Endothelial cell of hepatic sinusoid (primary cell): ENCODE results near the gene LDLRAD2.

ENCODE experiments used
- in situ Hi-C: cut with HindIII; loops from 2 replicates; pipeline ENCODE4 v1.10.0; 2017; ENCODE audit warnings: low sequenced_read_pairs

LDLRAD2 gene

DNA sequence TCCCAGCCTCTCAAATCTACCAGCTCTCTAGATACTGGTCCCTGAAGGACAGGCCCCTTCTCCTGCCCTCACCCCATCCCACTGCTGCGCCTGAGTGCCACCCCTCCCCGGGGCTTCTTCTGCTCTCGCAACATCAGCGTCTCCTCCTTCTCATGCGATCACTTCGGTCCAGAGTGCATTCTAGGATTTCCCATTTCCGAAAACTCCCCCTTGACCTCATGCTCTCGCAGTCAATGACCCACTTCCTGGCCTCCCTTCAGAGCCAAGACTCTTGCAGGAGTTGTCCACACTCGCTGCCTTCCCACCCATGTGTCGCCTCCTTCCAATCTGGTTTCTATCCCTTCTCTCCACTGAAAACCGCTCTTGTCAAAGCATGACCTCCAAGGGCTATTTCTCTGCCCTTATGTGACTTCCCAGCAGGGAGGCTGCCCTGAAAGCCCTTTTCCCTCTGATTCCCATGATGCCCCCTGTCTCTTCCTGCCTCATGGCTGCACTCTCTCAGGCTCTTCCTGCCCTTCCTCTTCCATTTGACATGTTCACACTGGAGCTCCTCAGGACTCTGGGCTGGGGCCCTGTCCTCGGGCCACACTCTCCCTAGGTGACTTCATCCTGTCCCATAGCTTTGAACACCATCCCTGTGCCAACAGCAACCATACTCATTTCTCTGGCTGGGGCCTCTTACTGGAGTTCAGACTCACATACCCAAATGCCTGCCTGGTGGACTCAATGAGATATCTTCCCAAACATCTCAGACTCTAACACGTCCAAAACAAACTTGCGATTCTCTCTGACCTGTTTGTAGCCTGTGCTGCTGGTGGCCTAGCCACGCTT lies 46.0 kb downstream of the LDLRAD2 start:
- in situ Hi-C loops, result loop anchor here (10.0 kb wide), 1 partner anchor 53 kb away; no protein-coding TSS in a partner anchor

GRCh38 chr1:21859669-21860179 lies 47.7 kb downstream of the LDLRAD2 start:
- in situ Hi-C loops, result loop anchor here (10.0 kb wide), 1 partner anchor 55 kb away; no protein-coding TSS in a partner anchor

DNA sequence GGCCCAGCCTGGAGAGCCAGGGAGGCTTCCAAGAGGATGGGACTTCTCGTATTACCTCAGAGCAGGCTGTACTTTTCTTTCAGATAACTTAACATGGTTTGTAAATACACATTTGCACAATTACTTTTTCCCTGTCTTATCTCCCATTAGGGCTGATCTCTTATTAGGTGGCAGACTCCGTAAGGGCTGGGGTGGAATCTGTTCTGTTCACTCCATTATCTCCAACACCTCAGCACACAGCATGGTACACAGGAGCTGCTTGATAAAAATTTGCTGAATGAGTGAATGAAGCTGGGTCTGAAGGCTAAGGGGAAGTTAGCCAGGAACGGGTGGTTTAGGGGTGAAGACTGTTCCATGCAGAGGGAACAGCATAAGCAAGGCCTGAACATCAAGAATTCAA lies 48.9 kb downstream of the LDLRAD2 start:
- in situ Hi-C loops, result no loop called here

DNA sequence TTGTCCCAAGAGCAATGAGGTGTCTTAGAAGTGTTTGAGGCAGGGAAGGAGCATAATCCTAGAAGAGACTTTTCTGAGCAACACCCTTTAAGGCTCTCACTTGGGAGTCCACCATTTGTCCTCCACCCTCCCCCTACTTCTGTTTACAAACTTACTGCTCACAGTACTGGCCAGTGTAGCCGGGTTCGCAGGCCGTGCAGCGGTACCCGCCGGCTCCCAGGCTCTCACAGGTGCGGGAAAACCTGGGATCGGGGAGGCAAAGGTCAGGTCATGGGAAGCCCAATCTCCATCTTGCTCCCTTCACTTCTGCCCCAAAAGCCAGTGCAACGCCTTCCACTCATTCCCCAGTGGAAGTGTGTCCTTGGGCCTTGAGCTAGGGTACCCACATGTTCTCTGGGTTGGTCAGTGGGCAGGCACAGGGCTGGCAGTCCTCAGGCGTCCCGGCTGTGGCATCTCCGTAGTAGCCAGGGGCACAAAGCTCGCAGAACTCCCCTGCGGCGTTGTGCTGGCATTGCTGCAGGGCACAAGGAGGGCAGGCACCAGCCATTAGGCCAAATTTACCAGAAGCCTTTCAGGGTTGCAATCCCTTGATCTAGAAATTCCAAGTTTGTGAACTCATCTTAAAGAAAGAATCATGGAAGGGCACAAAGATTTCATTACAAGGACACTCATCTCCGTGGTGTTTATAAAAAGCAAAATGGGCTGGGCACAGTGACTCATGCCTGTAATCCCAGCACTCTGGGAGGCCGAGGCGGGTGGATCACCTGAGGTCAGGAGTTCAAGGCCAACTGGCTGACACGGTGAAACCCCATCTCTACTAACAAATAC lies 49.8 kb downstream of the LDLRAD2 start:
- in situ Hi-C loops, result no loop called here

GRCh38 chr1:21863981-21864380 lies 51.9 kb downstream of the LDLRAD2 start:
- in situ Hi-C loops, result no loop called here

DNA sequence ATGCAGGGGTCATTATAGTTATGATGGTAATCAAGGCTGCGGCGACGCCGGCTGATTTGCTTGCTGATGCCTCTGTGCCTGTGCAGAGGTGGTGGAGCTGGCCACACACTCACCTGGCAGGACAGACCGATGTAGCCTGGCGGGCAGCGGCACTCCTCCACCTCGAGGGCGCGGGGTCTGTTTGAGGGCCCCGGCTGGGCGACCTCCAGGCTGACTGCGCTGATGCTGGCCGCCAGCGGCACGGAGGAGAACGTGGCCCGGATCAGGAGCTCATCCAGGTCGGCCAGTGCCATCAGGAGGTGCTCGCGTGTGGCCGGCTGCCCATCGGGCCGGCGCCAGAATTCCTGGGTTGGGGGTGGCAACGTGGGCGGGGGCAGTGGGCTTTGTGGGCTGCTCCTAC lies 52.7 kb downstream of the LDLRAD2 start:
- in situ Hi-C loops, result no loop called here

DNA sequence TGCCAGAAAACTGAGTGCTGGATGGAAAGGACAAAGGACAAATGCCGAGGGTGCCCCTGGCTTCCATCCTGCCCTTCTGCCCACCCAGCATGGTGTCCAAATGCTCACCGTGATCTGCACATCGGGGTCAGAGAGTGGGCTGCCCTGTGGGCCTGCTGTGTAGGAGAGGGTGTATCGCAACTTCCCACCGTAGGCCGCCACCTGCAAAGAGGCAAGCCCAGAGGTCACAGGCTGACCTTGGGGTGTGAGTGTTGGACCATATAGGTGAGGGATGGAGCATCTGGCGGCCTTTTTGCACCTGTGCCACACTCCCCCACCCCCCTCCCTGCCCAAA lies 53.5 kb downstream of the LDLRAD2 start:
- in situ Hi-C loops, result no loop called here

DNA sequence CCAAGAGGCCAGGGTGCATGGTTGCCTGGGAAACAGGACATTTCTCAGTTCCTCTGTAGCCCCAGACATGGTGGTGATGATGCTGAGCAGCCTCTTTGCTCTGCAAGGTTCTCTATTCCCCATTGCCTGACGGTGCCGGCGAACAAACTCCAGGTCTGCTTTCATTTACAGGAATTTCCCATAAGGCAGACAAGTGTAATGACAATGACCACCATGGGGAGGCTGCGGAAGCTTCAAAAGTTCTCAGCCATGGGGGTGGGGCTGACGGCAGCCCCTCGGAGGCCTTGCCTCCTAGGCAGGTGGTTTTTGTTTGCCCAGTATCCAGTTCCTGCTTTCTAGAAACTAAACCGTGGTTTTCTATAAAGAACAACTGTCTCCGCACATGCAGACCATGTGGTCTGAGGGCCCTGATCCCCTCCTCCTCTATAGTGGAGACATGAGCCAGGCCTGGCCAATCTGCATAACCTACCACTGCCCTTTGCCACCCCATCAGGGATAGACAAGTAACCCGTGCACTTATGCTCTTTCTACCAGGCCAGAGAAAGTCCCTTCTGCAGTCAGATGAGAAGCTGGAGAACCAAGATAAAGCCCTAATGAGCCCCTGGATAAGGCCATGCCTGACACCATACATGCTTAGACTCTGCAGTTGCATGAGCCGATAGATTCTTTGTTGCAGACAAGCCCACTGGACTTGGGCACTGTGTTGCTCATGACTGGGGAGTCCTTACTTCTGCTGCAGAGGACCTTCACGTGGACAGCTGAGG lies 54.1 kb downstream of the LDLRAD2 start:
- in situ Hi-C loops, result no loop called here

GRCh38 chr1:21866707-21867043 lies 54.6 kb downstream of the LDLRAD2 start:
- in situ Hi-C loops, result no loop called here

GRCh38 chr1:21867451-21867996 lies 55.5 kb downstream of the LDLRAD2 start:
- in situ Hi-C loops, result no loop called here

DNA sequence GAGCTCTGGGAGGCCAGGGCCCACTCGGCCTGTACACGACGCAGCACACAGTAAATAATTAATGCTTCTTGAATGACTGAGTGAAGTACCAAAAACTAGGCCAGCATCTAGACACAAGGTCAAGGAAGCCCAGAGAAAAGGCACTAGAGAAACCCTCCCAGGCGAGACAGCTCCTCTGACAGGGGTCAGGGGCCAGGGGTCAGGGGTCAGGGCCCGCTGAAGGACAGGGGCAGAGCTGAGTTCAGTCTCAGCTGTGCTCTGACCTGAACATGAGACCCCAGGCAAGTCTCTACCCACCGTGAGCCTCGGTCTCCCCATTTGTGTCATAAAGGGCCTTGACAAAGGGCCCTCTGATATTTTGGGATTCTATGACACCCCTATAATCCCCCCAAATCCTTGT lies 56.4 kb downstream of the LDLRAD2 start:
- in situ Hi-C loops, result no loop called here

- in situ Hi-C loops, result no loop called here
Measured at GRCh38 chr1:21868941-21869454, 56.9 kb downstream of the LDLRAD2 start.

GRCh38 chr1:21869620-21870121 lies 57.6 kb downstream of the LDLRAD2 start:
- in situ Hi-C loops, result no loop called here

- in situ Hi-C loops, result no loop called here
Measured at GRCh38 chr1:21870611-21871010, 58.5 kb downstream of the LDLRAD2 start.

GRCh38 chr1:21871943-21872342 lies 59.9 kb downstream of the LDLRAD2 start:
- in situ Hi-C loops, result no loop called here

DNA sequence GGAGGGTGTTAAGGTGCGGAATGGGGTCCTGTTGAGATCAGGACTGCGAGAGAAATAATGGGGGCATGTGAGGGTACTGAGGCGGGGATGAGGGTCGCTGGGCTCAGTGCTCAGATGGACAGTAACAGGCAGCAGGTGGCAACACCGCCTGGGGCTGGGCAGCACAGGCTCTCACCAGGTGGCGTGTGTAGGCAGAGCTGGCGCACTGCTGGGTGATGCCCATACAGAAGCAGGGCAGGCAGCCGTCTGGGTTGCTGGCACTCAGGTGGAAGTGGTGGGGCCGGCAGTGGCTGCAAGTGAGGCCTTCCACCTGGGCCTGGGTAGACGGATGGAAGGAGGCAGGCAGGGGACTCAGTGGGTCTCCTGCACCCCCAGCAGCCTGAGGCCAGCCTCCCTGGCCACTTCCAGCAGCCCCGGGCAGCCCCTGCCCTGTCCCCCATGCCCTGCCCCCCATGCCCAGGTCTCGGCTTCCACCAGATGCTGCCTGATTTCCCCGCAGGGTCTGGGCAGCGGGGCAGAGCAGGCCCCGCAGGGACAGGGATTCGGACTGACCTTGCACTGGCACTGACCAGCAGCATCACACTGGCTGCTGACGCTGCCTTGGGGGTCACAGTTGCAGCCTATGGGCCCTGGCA lies 60.5 kb downstream of the LDLRAD2 start:
- in situ Hi-C loops, result no loop called here

- in situ Hi-C loops, result no loop called here
Measured at GRCh38 chr1:21873174-21873573, 61.1 kb downstream of the LDLRAD2 start.

DNA sequence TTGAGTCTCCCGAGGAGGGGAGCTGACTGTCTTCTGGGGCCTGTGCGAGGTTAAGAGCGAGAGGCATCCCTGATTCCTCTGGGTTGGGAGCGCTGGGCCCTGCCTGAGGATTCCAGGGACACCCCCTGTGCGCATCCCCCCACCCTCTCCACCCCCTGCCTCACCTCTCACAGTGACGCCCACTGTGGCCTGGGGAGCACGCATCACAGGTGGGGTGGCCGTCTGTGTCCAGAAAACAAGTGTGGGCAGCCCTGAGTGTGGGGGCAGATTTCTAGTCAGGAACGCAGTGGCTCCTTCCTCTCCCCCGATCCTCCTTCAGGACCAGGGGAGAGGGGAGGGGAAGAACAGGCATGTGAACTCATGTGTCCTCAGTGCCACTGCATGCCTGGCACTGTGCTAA lies 61.7 kb downstream of the LDLRAD2 start:
- in situ Hi-C loops, result no loop called here

GRCh38 chr1:21874328-21874727 lies 62.3 kb downstream of the LDLRAD2 start:
- in situ Hi-C loops, result no loop called here
